ENCODE results near the gene LRMDA.

- TF ChIP-seq POLR2AphosphoS5 (IDR thresholded peaks at IDR 0.05): no peak
- TF ChIP-seq POLR2A (IDR thresholded peaks at IDR 0.05): no peak
- no peak for TF ChIP-seq CTCF (IDR thresholded peaks at IDR 0.05)
These were observed 16.9 kb upstream of the LRMDA start for GRCh38 chr10:75414527-75414926.

Measured in sigmoid colon (tissue), 4 donors.